Gastroesophageal sphincter (tissue), 4 donors: ENCODE measurements around the gene PMVK. TPM values are rescaled to one million over a fixed set of nuclear protein-coding genes. Genes with fewer than 3 reads are reported as not detected.

Experiments used
- ATAC-seq: fragments of 150-250 bp; one replicate; pipeline ENCODE4 v1.9.1; 2016; ENCODE audit warnings: mild to moderate bottlenecking, moderate library complexity
- H3K27ac ChIP-seq, 4 donors: fragments of 200-600 bp; sonication (generic) in 3 of 4; 1 replicate in 3 of 4; 2 replicates in 1 of 4; pipeline ENCODE4 v1.5.1; 2016 to 2019
- H3K27me3 ChIP-seq: fragments of 200-600 bp; sonication (generic); one replicate; pipeline ENCODE4 v1.5.1; 2019
- H3K36me3 ChIP-seq, 2 donors: fragments of 200-600 bp; sonication (generic); one replicate each; pipeline ENCODE4 v1.5.1; 2019; ENCODE audit warnings: control low read depth in 1 of 2
- H3K4me1 ChIP-seq, 3 donors: fragments of 200-600 bp; sonication (generic); 1 replicate in 2 of 3; 2 replicates in 1 of 3; pipeline ENCODE4 v1.5.1; 2016 to 2019; ENCODE audit warnings: control low read depth in 2 of 3
- H3K4me3 ChIP-seq, 2 donors: fragments of 200-600 bp; sonication (generic); one replicate each; pipeline ENCODE4 v1.5.1; 2019; ENCODE audit warnings: mild to moderate bottlenecking in 1 of 2, moderate library complexity in 1 of 2
- H3K9me3 ChIP-seq, 3 donors: fragments of 200-600 bp; sonication (generic); one replicate each; pipeline ENCODE4 v1.5.1; 2017 to 2019; ENCODE audit warnings: control low read depth in 2 of 3
- EP300 ChIP-seq: sonication (generic); formaldehyde crosslinking; IDR thresholded peaks from one replicate; pipeline ENCODE4 v1.6.1; 2017; ENCODE audit warnings: antibody characterized with exemption, mild to moderate bottlenecking
- POLR2A ChIP-seq, 2 donors: fragments of 450-650 bp; IDR thresholded peaks; one replicate each; pipeline ENCODE4 v1.6.1; 2017; ENCODE audit warnings: antibody characterized with exemption in 2 of 2, mild to moderate bottlenecking in 2 of 2, moderate library complexity in 1 of 2
- POLR2AphosphoS5 ChIP-seq: sonication (generic); formaldehyde crosslinking; IDR thresholded peaks from one replicate; pipeline ENCODE4 v1.6.1; 2017; ENCODE audit warnings: antibody characterized with exemption
- WGBS, 2 donors: methylation state at CpG; one replicate each; pipeline ENCODE4 v1.1.5; 2018; ENCODE audit warnings: low coverage in 1 of 2; 5-methylcytosine and 5-hydroxymethylcytosine counted together
- total RNA-seq, 4 donors: library from RNA; depleted of rRNA; stranded (reverse); fragments of >200 nt; gene quantifications; one replicate each; pipeline ENCODE4 v1.1.0, GENCODE V29; 2016
- TF ChIP-seq, protein P1 (sequence below), 4 experiments: fragments of 200-600 bp in 2 of 4; fragments of 450-650 bp in 2 of 4; sonication (generic) in 1 of 4; IDR thresholded peaks; one replicate each; pipeline ENCODE4 v1.5.1; 2017 to 2019; ENCODE audit warnings: antibody characterized with exemption in 4 of 4, mild to moderate bottlenecking in 2 of 4, moderate library complexity in 2 of 4

Gene PMVK
- total RNA-seq, 4 donors from 2014 or later = 15.8 to 21.3 (median 18.2) TPM

DNA sequence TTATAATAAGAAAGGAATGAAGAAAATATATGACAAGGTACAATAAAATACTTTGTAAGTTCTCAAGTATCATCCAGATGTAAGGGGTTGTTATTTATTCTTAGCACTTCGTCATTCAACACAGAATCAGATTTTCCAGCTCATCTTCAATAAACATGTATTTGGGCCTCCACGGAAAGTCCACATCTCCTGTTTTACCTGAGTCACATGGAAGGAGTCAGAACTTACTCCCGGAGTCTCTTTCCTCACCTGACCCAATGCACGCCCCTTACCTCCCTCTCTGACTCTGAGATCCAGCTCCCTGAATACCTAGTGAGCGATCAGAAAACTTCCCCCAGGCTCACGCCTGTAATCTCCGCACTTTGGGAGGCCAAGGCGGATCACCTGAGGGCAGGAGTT is 1.5 kb upstream of the PMVK start:
- no peaks in the 10 kb centered on the region for H3K9me3 ChIP-seq
- H3K27ac ChIP-seq = peak overlapping the region; percentile 91 to 99 (median 97)
- no peaks in the 10 kb centered on the region for H3K36me3 ChIP-seq
- H3K27me3 ChIP-seq = no peaks in the 10 kb centered on the region
- H3K4me1 ChIP-seq = peaks cover 3 to 55% (median 15%) of the 10 kb centered on the region in 3 donors
- 66 to 83% methylated on average over 5 of the region's 8 CpGs for WGBS, 2 donors
- TF ChIP-seq POLR2AphosphoS5 (no peak), POLR2A (IDR thresholded peaks at IDR 0.05) (no peak), EP300 (no peak)
- TF ChIP-seq, protein P1, sequence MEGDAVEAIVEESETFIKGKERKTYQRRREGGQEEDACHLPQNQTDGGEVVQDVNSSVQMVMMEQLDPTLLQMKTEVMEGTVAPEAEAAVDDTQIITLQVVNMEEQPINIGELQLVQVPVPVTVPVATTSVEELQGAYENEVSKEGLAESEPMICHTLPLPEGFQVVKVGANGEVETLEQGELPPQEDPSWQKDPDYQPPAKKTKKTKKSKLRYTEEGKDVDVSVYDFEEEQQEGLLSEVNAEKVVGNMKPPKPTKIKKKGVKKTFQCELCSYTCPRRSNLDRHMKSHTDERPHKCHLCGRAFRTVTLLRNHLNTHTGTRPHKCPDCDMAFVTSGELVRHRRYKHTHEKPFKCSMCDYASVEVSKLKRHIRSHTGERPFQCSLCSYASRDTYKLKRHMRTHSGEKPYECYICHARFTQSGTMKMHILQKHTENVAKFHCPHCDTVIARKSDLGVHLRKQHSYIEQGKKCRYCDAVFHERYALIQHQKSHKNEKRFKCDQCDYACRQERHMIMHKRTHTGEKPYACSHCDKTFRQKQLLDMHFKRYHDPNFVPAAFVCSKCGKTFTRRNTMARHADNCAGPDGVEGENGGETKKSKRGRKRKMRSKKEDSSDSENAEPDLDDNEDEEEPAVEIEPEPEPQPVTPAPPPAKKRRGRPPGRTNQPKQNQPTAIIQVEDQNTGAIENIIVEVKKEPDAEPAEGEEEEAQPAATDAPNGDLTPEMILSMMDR (IDR thresholded peaks at IDR 0.05) = no peak
- H3K4me3 ChIP-seq = peak overlapping the region; percentile 66 to 72
- no peak for ATAC-seq

GRCh38 chr1:154937085-154937987 is 817 bp upstream of the PMVK start:
- Histone ChIP-seq H3K4me1 (peaks cover 3 to 51% (median 15%) of the 10 kb centered on the region in 3 donors), H3K36me3 (peaks cover 0 to 2% of the 10 kb centered on the region in 2 donors), H3K27me3 (no peaks in the 10 kb centered on the region), H3K27ac (peak overlapping the region; percentile 91 to 99 (median 97)), H3K4me3 (peak overlapping the region; percentile 66 to 72), H3K9me3 (no peaks in the 10 kb centered on the region)
- 1 to 3% methylated on average over 9 to 16 of the region's 36 CpGs for WGBS, 2 donors
- TF ChIP-seq EP300 (peak; percentile 21), POLR2A (IDR thresholded peaks at IDR 0.05) (peak; percentile 31 to 46), POLR2AphosphoS5 (peak; percentile 85)
- TF ChIP-seq, protein P1 (IDR thresholded peaks at IDR 0.05) = peak in 3 of 4 experiments; percentile 33 to 72 (median 48)
- ATAC-seq = peak; percentile 90

DNA sequence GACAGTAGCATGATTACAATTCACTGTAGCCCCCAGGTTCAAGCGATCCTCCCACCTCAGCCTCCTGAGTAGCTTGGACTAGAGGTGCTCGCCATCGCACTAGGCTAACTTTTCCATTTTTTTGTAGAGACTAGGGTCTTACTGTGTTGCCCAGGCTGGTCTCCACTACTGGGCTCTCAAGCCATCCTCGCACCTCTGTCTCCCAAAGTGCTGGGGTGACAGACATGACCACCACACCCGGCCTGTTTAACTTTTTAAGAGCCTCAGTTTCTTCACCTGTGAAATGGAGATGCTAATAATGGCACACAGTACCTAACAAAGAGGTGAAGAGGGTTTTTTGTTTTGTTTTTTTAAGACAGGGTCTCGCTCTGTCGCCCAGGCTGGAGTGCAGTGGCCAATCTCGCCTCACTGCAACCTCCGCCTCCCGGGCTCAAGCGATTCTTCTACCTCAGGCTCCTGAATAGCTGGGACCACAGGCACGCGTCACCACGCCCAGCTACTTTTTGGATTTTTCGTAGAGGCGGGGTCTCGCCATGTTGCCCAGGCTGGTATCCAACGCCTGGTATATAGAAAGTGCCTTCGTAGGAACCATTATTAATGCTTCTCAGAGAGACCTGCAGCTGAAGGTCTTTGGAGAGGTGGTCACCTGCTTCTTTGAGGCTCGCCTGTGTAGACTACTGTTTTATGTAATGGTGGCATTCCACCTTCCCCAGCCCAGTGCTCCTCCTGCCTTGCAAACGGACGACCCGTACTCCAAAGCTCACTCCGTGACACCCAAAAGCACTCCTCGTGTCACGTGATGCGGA is 567 bp downstream of the PMVK start:
- Histone ChIP-seq H3K36me3 (peaks cover 0 to 16% of the 10 kb centered on the region in 2 donors), H3K27me3 (no peaks in the 10 kb centered on the region), H3K9me3 (no peaks in the 10 kb centered on the region), H3K27ac (peak overlapping the region; percentile 91 to 99 (median 97)), H3K4me3 (peak overlapping the region; percentile 66 to 72), H3K4me1 (peaks cover 3 to 38% (median 15%) of the 10 kb centered on the region in 3 donors)
- 38 to 42% methylated on average over 10 to 23 of the region's 27 CpGs for WGBS, 2 donors
- ATAC-seq = no peak
- TF ChIP-seq, protein P1 (IDR thresholded peaks at IDR 0.05) = no peak
- no peak for TF ChIP-seq EP300

- no peak overlapping the region for H3K4me3 ChIP-seq
- WGBS, 2 donors = 83 to 93% methylated on average over 1 to 3 of the region's 5 CpGs
- H3K27me3 ChIP-seq = no peaks in the 10 kb centered on the region
- no peak overlapping the region for H3K27ac ChIP-seq
- no peaks in the 10 kb centered on the region for H3K9me3 ChIP-seq
- TF ChIP-seq POLR2A (IDR thresholded peaks at IDR 0.05) (no peak), POLR2AphosphoS5 (no peak), EP300 (no peak)
- TF ChIP-seq, protein P1 (IDR thresholded peaks at IDR 0.05) = no peak
- H3K36me3 ChIP-seq = peaks cover 0 to 31% of the 10 kb centered on the region in 2 donors
- ATAC-seq = no peak
- H3K4me1 ChIP-seq = peaks cover 3 to 27% (median 15%) of the 10 kb centered on the region in 3 donors
Observed at GRCh38 chr1:154934358-154934948, 2.1 kb downstream of the PMVK start.
